HG02970 (cell line): ENCODE data around the gene DOK4.
"Not testable (repeated sequence)": the region's sequence is repeated elsewhere in the genome, so short reads cannot be mapped to it uniquely, and the experiment has no call there.

Source experiments
- ATAC-seq: cut with Tn5 transposase; IDR thresholded peaks from one replicate; pipeline ENCODE4 v1.9.1; 2021; ENCODE audit warnings: mild to moderate bottlenecking, moderate library complexity, moderate number of reproducible peaks; ENCODE audit not compliant: unreplicated experiment, low FRiP score

DOK4 gene

GRCh38 chr16:57503366-57503765 lies 17.1 kb upstream of the DOK4 start:
- no peak for ATAC-seq

GRCh38 chr16:57502048-57502775 lies 15.9 kb upstream of the DOK4 start:
- ATAC-seq: no peak

GRCh38 chr16:57501492-57501891 lies 15.2 kb upstream of the DOK4 start:
- ATAC-seq: no peak

- ATAC-seq: no peak
Observed at GRCh38 chr16:57500578-57501111, 14.4 kb upstream of the DOK4 start.

GRCh38 chr16:57499941-57500340 lies 13.6 kb upstream of the DOK4 start:
- ATAC-seq: not testable (repeated sequence)

- ATAC-seq: no peak
Observed at GRCh38 chr16:57498031-57498430, 11.7 kb upstream of the DOK4 start.

- ATAC-seq: no peak
Observed at GRCh38 chr16:57497121-57497520, 10.8 kb upstream of the DOK4 start.

- ATAC-seq: no peak
Observed at GRCh38 chr16:57493767-57494166, 7.5 kb upstream of the DOK4 start.

GRCh38 chr16:57489229-57489628 lies 2.9 kb upstream of the DOK4 start:
- no peak for ATAC-seq

GRCh38 chr16:57486858-57487834 lies 853 bp upstream of the DOK4 start:
- ATAC-seq: no peak

GRCh38 chr16:57485091-57485915 lies 990 bp downstream of the DOK4 start:
- no peak for ATAC-seq

- ATAC-seq: no peak
Observed at GRCh38 chr16:57484515-57485005, 1.7 kb downstream of the DOK4 start.

- ATAC-seq: no peak
Observed at GRCh38 chr16:57483725-57484514, 2.4 kb downstream of the DOK4 start.

- no peak for ATAC-seq
Observed at GRCh38 chr16:57482845-57483545, 3.3 kb downstream of the DOK4 start.

GRCh38 chr16:57481421-57481820 lies 4.9 kb downstream of the DOK4 start:
- no peak for ATAC-seq

GRCh38 chr16:57480754-57481230 lies 5.5 kb downstream of the DOK4 start:
- ATAC-seq: no peak

GRCh38 chr16:57479976-57480753 lies 6.1 kb downstream of the DOK4 start:
- ATAC-seq: no peak
